ENCODE measurements around the gene SEMA6B.
A peak's percentile ranks its signal among the peaks of the same experiment; 100 is the strongest.

SEMA6B gene

GRCh38 chr19:4557971-4558941 is 1.2 kb downstream of the SEMA6B start:
- TF ChIP-seq POU2F2 (IDR thresholded peaks at IDR 0.05; ENCODE audit: low read depth, low read length): no peak
- no peak for TF ChIP-seq PAX5 (IDR thresholded peaks at IDR 0.05; ENCODE audit: insufficient read depth, low read length, severe bottlenecking)
- TF ChIP-seq TAF1 (IDR thresholded peaks at IDR 0.05; ENCODE audit: low read depth, low read length): no peak
- no peak for TF ChIP-seq SPI1 (IDR thresholded peaks at IDR 0.05; ENCODE audit: low read depth, low read length)
- TF ChIP-seq POLR2A (IDR thresholded peaks at IDR 0.05; ENCODE audit: low read depth, low read length): no peak
- no peak for TF ChIP-seq POLR2AphosphoS5 (IDR thresholded peaks at IDR 0.05; ENCODE audit: low read depth, low read length)
- DNase-seq (ENCODE audit: insufficient read length, low spot score) (peak; percentile 74), FAIRE-seq (peak; percentile 13)

GRCh38 chr19:4557144-4557970 is 2.1 kb downstream of the SEMA6B start:
- DNase-seq (ENCODE audit: insufficient read length, low spot score): no peak
- TF ChIP-seq TAF1 (IDR thresholded peaks at IDR 0.05; ENCODE audit: low read depth, low read length): no peak
- TF ChIP-seq POLR2A (IDR thresholded peaks at IDR 0.05; ENCODE audit: low read depth, low read length): no peak
- TF ChIP-seq PAX5 (IDR thresholded peaks at IDR 0.05; ENCODE audit: insufficient read depth, low read length, severe bottlenecking): no peak
- no peak for TF ChIP-seq POU2F2 (IDR thresholded peaks at IDR 0.05; ENCODE audit: low read depth, low read length)
- no peak for TF ChIP-seq SPI1 (IDR thresholded peaks at IDR 0.05; ENCODE audit: low read depth, low read length)
- no peak for FAIRE-seq

- FAIRE-seq (no peak), DNase-seq (ENCODE audit: insufficient read length, low spot score) (no peak)
- no peak for TF ChIP-seq POLR2AphosphoS5 (IDR thresholded peaks at IDR 0.05; ENCODE audit: low read depth, low read length)
- no peak for TF ChIP-seq PAX5 (IDR thresholded peaks at IDR 0.05; ENCODE audit: insufficient read depth, low read length, severe bottlenecking)
- no peak for TF ChIP-seq POLR2A (IDR thresholded peaks at IDR 0.05; ENCODE audit: low read depth, low read length)
- TF ChIP-seq TAF1 (IDR thresholded peaks at IDR 0.05; ENCODE audit: low read depth, low read length): no peak
- TF ChIP-seq POU2F2 (IDR thresholded peaks at IDR 0.05; ENCODE audit: low read depth, low read length): no peak
- TF ChIP-seq SPI1 (IDR thresholded peaks at IDR 0.05; ENCODE audit: low read depth, low read length): no peak
Measured at GRCh38 chr19:4556597-4557127, 2.8 kb downstream of the SEMA6B start.

DNA sequence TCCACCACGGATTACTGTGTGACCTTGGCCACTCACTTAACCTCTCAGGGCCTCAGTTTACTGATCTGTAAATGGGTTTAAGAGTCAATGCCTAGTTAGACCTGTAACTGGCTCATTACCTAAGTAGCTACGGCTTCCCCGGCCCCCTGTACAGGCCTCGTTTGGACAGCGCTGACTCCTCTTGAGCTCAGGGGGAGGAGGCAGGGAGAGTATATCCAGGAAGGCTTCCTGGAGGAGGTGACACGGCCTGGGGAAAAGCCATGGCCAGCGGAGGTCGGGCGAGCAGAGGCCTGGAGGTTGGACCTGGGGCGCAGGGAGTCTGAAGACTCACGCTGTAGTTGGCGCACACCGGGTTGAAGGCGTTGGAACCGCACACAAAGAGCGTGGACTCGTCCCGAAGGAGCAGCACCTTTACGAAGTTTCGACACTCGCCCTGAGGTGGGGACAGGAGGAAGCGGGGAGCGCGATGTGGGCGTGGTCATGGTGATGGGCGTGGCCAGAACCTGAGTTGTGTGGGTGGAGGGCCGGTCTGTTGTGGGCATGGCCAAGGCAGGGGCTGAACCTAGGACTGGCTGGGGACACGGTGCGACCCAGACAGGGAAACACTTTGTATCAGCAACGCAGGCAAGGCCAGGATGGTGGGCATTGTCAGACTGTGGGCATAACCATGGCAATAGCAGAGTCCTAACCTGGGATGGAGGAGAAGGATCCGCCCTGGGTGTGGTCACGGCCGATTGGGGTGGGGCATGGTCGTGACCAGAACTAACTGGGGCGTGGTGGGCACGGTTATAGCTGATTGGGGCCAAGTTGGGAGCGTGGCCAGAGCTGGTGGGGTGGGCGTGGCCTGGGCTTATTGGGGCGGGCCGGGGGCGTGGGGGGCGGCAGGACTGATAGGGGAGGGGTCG is 3.6 kb downstream of the SEMA6B start:
- DNase-seq (ENCODE audit: insufficient read length, low spot score) (no peak), FAIRE-seq (no peak)
- no peak for TF ChIP-seq SPI1 (IDR thresholded peaks at IDR 0.05; ENCODE audit: low read depth, low read length)
- no peak for TF ChIP-seq POLR2AphosphoS5 (IDR thresholded peaks at IDR 0.05; ENCODE audit: low read depth, low read length)
- TF ChIP-seq POLR2A (IDR thresholded peaks at IDR 0.05; ENCODE audit: low read depth, low read length): no peak
- no peak for TF ChIP-seq PAX5 (IDR thresholded peaks at IDR 0.05; ENCODE audit: insufficient read depth, low read length, severe bottlenecking)
- TF ChIP-seq POU2F2 (IDR thresholded peaks at IDR 0.05; ENCODE audit: low read depth, low read length): no peak
- TF ChIP-seq TAF1 (IDR thresholded peaks at IDR 0.05; ENCODE audit: low read depth, low read length): no peak

GRCh38 chr19:4554717-4555116 is 4.8 kb downstream of the SEMA6B start:
- no peak for TF ChIP-seq TAF1 (IDR thresholded peaks at IDR 0.05; ENCODE audit: low read depth, low read length)
- TF ChIP-seq SPI1 (IDR thresholded peaks at IDR 0.05; ENCODE audit: low read depth, low read length): no peak
- no peak for TF ChIP-seq POLR2A (IDR thresholded peaks at IDR 0.05; ENCODE audit: low read depth, low read length)
- no peak for TF ChIP-seq POU2F2 (IDR thresholded peaks at IDR 0.05; ENCODE audit: low read depth, low read length)
- TF ChIP-seq POLR2AphosphoS5 (IDR thresholded peaks at IDR 0.05; ENCODE audit: low read depth, low read length): no peak
- no peak for TF ChIP-seq PAX5 (IDR thresholded peaks at IDR 0.05; ENCODE audit: insufficient read depth, low read length, severe bottlenecking)
- DNase-seq (ENCODE audit: insufficient read length, low spot score) (no peak), FAIRE-seq (no peak)

DNA sequence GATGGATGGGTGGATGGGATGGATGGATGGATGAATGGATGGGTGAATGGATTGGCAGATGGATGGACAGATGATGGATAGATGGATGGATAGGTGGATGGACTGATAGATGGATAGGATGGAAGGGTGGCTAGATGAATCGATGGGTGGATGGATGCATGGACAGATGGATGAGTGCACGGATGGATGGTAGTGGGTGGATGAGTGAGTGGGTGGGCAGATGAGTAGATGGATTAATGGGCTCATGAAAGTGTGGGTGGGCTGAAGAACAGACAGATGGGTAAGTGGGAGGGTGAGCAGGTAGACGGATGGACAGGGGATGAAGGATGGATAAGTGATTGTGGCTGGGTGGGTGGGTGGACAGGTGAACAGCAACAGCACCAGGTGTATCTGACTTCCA is 5.7 kb downstream of the SEMA6B start:
- DNase-seq (ENCODE audit: insufficient read length, low spot score) (no peak), FAIRE-seq (no peak)
- TF ChIP-seq POLR2A (IDR thresholded peaks at IDR 0.05; ENCODE audit: low read depth, low read length) (no peak), PAX5 (IDR thresholded peaks at IDR 0.05; ENCODE audit: insufficient read depth, low read length, severe bottlenecking) (no peak)

DNA sequence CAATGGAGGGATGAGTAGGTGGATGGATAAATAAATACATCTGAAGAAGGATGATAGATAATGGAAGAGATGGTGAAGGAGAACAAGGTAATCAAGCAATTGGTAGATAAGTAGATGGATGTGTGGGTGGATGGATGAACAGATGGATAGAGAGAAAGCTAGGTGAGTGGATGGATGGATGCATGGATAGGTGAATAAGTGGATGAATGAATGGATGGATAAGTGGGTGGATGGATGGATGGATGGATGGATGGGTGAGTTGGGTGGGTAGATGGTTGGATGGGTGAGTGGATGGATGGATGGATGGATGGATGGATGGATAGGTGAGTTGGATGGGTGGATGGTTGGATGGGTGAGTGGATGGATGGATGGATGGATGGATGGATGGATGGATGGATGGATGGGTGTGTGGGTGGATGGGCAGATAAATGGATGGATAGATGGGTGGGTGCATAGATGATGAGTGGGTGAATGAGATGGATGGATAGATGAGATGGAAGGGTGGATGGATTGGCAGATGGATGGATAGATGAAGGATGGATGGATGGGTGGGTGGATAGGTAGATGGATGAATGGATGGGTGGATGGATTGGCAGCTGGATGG is 6.3 kb downstream of the SEMA6B start:
- no peak for DNase-seq (ENCODE audit: insufficient read length, low spot score)
- FAIRE-seq: no peak
- TF ChIP-seq POLR2AphosphoS5 (IDR thresholded peaks at IDR 0.05; ENCODE audit: low read depth, low read length): no peak

GRCh38 chr19:4552525-4552819 is 7.0 kb downstream of the SEMA6B start:
- DNase-seq (ENCODE audit: insufficient read length, low spot score): no peak
- FAIRE-seq: no peak
- TF ChIP-seq POLR2AphosphoS5 (IDR thresholded peaks at IDR 0.05; ENCODE audit: low read depth, low read length) (no peak), TAF1 (IDR thresholded peaks at IDR 0.05; ENCODE audit: low read depth, low read length) (no peak), SPI1 (IDR thresholded peaks at IDR 0.05; ENCODE audit: low read depth, low read length) (no peak), POLR2A (IDR thresholded peaks at IDR 0.05; ENCODE audit: low read depth, low read length) (no peak), PAX5 (IDR thresholded peaks at IDR 0.05; ENCODE audit: insufficient read depth, low read length, severe bottlenecking) (no peak), POU2F2 (IDR thresholded peaks at IDR 0.05; ENCODE audit: low read depth, low read length) (no peak)
